ENCODE measurements around the gene SLC9A3.

DNA sequence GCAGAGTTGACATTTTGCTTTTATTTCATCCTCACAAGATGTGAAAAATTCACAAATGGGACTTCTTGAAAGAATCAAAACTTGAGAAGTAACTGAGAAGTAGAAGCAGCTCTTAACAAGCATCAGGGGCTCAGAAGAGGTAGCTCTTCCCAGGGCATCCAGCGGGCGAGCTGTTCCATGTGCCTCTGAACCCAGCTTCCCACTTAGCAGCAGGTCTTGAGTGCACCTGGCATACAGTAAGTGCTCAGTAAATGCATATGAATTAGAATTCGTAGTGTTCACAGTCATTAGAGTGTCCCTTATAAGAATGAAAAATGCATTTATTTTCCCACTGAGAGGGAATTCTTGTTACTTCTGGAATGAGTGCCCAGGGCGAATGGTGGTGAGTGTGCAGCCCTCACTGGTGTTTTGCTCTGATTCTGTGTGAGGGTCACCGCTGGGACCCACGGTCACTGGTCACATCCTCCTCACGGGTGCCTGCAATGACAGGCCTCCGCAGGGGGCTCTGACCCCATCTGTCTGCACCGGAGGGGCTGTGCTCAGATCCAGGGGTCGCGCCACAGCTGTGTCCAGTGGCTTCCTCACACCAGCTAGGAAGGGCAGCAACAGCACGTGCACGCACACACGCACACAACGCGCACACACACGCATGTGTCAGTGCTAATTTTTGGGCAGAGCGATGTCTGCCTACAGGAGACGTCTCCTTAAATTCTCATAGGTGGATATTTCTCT is 54.3 kb downstream of the SLC9A3 start:
- no peak for TF ChIP-seq POLR2A (IDR thresholded peaks at IDR 0.05)
- TF ChIP-seq, protein P1, sequence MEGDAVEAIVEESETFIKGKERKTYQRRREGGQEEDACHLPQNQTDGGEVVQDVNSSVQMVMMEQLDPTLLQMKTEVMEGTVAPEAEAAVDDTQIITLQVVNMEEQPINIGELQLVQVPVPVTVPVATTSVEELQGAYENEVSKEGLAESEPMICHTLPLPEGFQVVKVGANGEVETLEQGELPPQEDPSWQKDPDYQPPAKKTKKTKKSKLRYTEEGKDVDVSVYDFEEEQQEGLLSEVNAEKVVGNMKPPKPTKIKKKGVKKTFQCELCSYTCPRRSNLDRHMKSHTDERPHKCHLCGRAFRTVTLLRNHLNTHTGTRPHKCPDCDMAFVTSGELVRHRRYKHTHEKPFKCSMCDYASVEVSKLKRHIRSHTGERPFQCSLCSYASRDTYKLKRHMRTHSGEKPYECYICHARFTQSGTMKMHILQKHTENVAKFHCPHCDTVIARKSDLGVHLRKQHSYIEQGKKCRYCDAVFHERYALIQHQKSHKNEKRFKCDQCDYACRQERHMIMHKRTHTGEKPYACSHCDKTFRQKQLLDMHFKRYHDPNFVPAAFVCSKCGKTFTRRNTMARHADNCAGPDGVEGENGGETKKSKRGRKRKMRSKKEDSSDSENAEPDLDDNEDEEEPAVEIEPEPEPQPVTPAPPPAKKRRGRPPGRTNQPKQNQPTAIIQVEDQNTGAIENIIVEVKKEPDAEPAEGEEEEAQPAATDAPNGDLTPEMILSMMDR (IDR thresholded peaks at IDR 0.05), result no peak

Measured in uterus (tissue), 2 donors.